ENCODE data around the gene APOB. TPM values are rescaled to one million over a fixed set of nuclear protein-coding genes. Genes with fewer than 3 reads are reported as not detected.

The APOB gene
- total and polyA plus RNA-seq, 2 of the 13 experiments (the other 11 are each of a cell fraction or from before 2014, with no cell fraction given): 1,569 to 2,515 TPM

DNA sequence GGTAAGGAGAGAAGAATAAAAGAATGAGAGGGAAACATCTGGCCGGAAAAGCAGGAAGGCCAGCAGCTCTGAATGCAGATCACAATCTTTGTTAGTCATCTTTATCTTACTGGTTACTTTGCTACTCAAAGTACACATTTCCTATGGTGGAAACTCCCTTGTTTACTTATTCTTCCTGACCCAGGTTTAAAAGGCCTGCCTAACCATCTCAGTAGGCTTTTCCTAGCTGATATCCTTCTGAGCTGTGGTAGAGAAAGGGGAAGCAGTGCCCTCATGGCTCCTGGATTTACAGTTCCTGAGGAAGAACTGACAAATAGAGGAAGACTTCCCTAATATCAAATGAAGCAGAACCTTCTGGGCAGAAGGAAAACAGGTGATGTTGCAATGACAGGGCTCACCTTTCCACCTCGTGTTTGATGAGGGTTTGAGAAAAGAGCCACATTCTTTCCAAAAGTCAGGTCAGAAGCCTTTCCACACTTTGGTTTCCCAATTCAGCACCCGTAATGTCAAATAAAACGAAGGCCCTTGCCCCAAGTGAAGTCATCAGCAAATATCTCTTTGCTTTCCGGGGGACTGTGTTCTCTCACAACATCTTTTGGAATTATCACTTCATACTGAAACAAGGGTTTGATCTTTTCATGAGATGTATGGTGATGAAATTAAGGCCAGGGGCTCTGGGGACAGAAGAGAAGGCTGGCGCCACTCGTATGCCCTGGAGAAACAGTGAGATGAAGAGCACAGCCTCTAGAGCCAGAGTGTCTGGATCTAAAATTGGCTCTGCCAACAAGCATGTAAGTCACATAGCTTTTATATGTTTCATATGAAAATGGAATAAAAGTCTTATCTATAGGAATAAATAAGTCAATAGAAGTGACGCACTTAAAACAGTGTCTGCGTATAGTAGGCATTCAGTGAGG lies 26.7 kb upstream of the APOB start (continued):
- TF ChIP-seq NR1H2 (CRISPR knock-in tag; IDR thresholded peaks at IDR 0.05; ENCODE audit: borderline replicate concordance, low read depth): no peak
- TF ChIP-seq ZNF550 (CRISPR knock-in tag; IDR thresholded peaks at IDR 0.05; ENCODE audit: borderline replicate concordance): no peak
- TF ChIP-seq ZBTB46 (CRISPR knock-in tag; IDR thresholded peaks at IDR 0.05; ENCODE audit: borderline replicate concordance): peak; percentile 53; the same call in 1 of the 2 replicates
- no peak for TF ChIP-seq HNRNPUL1 (IDR thresholded peaks at IDR 0.05; ENCODE audit: low read depth, low read length)
- TF ChIP-seq ZNF296 (CRISPR knock-in tag; conservative IDR thresholded peaks at IDR 0.05): no peak
- TF ChIP-seq KDM2A (CRISPR knock-in tag; IDR thresholded peaks at IDR 0.05; ENCODE audit: borderline replicate concordance, low read depth): peak; percentile 19; the same call in 1 of the 2 replicates
- peak; percentile 94 for TF ChIP-seq FOXK2 (IDR thresholded peaks at IDR 0.05)
- peak; percentile 95; the same call in 1 of the 2 replicates for TF ChIP-seq SMYD3 (CRISPR knock-in tag; IDR thresholded peaks at IDR 0.05)
- TF ChIP-seq, protein P1, sequence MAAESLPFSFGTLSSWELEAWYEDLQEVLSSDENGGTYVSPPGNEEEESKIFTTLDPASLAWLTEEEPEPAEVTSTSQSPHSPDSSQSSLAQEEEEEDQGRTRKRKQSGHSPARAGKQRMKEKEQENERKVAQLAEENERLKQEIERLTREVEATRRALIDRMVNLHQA (CRISPR knock-in tag; IDR thresholded peaks at IDR 0.05): peak; percentile 55; the same call in 1 of the 2 replicates
- no peak for TF ChIP-seq GABPA (IDR thresholded peaks at IDR 0.05; ENCODE audit: low read depth, low read length)
- peak; percentile 43; the same call in 1 of the 2 replicates for TF ChIP-seq GABPA (CRISPR knock-in tag; IDR thresholded peaks at IDR 0.05; ENCODE audit: low read depth)
- peak; percentile 81 for TF ChIP-seq ZBTB34 (CRISPR knock-in tag; IDR thresholded peaks at IDR 0.05)
- TF ChIP-seq ZSCAN22 (CRISPR knock-in tag; IDR thresholded peaks at IDR 0.05): no peak
- peak; percentile 66 for TF ChIP-seq DBP (CRISPR knock-in tag; IDR thresholded peaks at IDR 0.05; ENCODE audit: not compliant biosample characterization)
- no peak for TF ChIP-seq KAT2B (IDR thresholded peaks at IDR 0.05; ENCODE audit: borderline replicate concordance, low read depth, low read length)
- no peak for TF ChIP-seq IKZF4 (CRISPR knock-in tag; IDR thresholded peaks at IDR 0.05; ENCODE audit: borderline replicate concordance, low read depth, not compliant biosample characterization)
- no peak for TF ChIP-seq NFRKB (IDR thresholded peaks at IDR 0.05)
- peak; percentile 86 for TF ChIP-seq NCOA5 (CRISPR knock-in tag; IDR thresholded peaks at IDR 0.05)
- TF ChIP-seq CREB3 (CRISPR knock-in tag; IDR thresholded peaks at IDR 0.05): no peak
- no peak for TF ChIP-seq ZNF660 (CRISPR knock-in tag; IDR thresholded peaks at IDR 0.05; ENCODE audit: borderline replicate concordance, low read depth)
- TF ChIP-seq ZSCAN9 (CRISPR knock-in tag; IDR thresholded peaks at IDR 0.05; ENCODE audit: borderline replicate concordance): peak; percentile 93

Data from HepG2 (cell line).